A673 (cell line): Measurements from ENCODE around the gene HOXB3. TPM values are rescaled to one million over a fixed set of nuclear protein-coding genes. Genes with fewer than 3 reads are reported as not detected.

Source experiments
- BruUV-seq: library from RNA; stranded (reverse); fragments of 400-500 nt; replicated peaks from 2 replicates; lab custom pipeline; 2021; lab: Mats Ljungman, UMichigan
- CTCF ChIA-PET: fragments of 300-600 bp; sonication (Branson Sonifier 250); formaldehyde crosslinking; loops from one replicate; lab custom pipeline; 2022; ENCODE audit warnings: antibody characterized with exemption; lab: Charles Lee
- POLR2A ChIA-PET: fragments of 300-600 bp; sonication (Branson Sonifier 250); formaldehyde crosslinking; loops from one replicate; lab custom pipeline; 2022; ENCODE audit warnings: antibody characterized with exemption; ENCODE audit not compliant: low non-redundant PET; lab: Charles Lee
- DNase-seq: peaks from one replicate; pipeline ENCODE4 v3.0.0-alpha.2; 2015; ENCODE audit warnings: low spot score
- H3K27ac ChIP-seq: fragments of 200-600 bp; sonication (generic); 2 replicates; pipeline ENCODE4 v1.5.1; 2016; ENCODE audit warnings: mixed run types, low read depth, mild to moderate bottlenecking, mixed read lengths, antibody characterized with exemption, low read length; ENCODE audit not compliant: poor library complexity, severe bottlenecking
- H3K27me3 ChIP-seq: fragments of 200-600 bp; sonication (generic); replicated peaks from 2 replicates; pipeline ENCODE4 v1.6.1; 2017; ENCODE audit warnings: mixed run types, low read depth, mild to moderate bottlenecking, mixed read lengths, antibody characterized with exemption, low read length; ENCODE audit not compliant: insufficient read depth, poor library complexity
- H3K36me3 ChIP-seq: fragments of 200-600 bp; sonication (generic); 2 replicates; pipeline ENCODE4 v1.6.1; 2016; ENCODE audit warnings: mixed run types, mild to moderate bottlenecking, mixed read lengths, antibody characterized with exemption, low read length; ENCODE audit not compliant: insufficient read depth, poor library complexity, severe bottlenecking
- H3K4me1 ChIP-seq: fragments of 200-600 bp; sonication (generic); 2 replicates; pipeline ENCODE4 v1.6.1; 2017; ENCODE audit warnings: mixed run types, mild to moderate bottlenecking, mixed read lengths, antibody characterized with exemption, low read length; ENCODE audit not compliant: insufficient read depth, poor library complexity, severe bottlenecking
- H3K4me3 ChIP-seq: fragments of 200-600 bp; sonication (generic); 2 replicates; pipeline ENCODE4 v1.5.1; 2016; ENCODE audit warnings: low read depth, mixed run types, mild to moderate bottlenecking, mixed read lengths, low read length; ENCODE audit not compliant: poor library complexity, severe bottlenecking
- H3K9me3 ChIP-seq: fragments of 200-600 bp; sonication (generic); 2 replicates; pipeline ENCODE4 v1.6.1; 2016; ENCODE audit warnings: mixed run types, low read depth, mild to moderate bottlenecking, mixed read lengths, antibody characterized with exemption, low read length; ENCODE audit not compliant: poor library complexity, severe bottlenecking
- EZH2 ChIP-seq: fragments of 200-600 bp; sonication (generic); IDR thresholded peaks from 2 replicates; pipeline ENCODE4 v1.6.1; 2017; ENCODE audit warnings: borderline replicate concordance, low read depth, mild to moderate bottlenecking, mixed read lengths, antibody characterized with exemption, low read length; ENCODE audit not compliant: poor library complexity, severe bottlenecking
- intact Hi-C: fragments of 100-400 bp; cut with micrococcal nuclease; formaldehyde crosslinking; loops from one replicate; pipeline ENCODE4 v1.10.0; 2022; ENCODE audit not compliant: unreplicated experiment
- total RNA-seq: library from RNA; stranded (reverse); gene quantifications from 2 replicates; pipeline ENCODE4 v1.2.3, GENCODE V29; 2021
- TF ChIP-seq, protein P1 (sequence below): fragments of 300-800, 200-600 bp; sonication (generic); conservative IDR thresholded peaks from 2 replicates; pipeline ENCODE4 v1.5.1; 2017; ENCODE audit warnings: low read depth, mild to moderate bottlenecking, antibody characterized with exemption, low read length, moderate library complexity, mixed read lengths

HOXB3 gene
- total RNA-seq, 1 experiment from 2014 or later: 40.7 TPM

DNA sequence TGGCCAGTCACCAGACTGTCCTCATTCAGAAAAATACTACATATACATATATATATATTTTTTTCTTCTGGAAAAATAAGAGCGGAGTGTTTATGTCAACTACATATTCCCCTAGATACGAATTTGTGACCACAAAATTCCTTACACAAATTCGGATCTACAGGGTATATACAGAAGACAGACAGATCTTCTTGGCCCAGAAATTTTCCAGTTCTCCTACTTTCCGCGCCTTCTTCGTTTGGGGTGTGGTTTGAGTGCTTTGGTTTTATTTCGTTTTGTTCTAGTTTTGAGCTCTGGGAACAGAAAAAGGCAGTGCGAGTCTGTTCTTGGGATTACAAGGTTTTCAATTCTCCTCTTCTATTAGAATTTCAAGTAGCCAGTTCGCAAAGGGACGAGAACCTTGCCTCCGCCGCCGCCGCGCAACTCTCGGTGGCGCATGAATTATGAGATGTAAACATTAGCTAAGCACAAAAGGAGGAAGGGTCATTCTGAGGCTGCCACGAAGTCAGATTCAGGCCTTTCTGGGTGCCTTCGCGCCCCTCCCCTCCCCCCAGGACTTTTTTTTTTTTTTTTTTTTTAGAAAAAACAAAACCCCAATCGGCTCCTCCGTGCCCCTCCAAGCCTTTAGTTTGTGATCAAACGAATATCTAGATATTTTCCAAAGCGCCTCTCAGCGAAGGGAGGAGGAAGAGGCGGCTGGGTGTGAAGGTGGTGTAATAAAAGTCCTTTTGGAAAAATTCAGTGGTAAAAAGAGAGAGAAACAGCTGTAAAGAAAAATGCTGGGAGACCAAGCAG, 10.1 kb downstream of the HOXB3 start:
- ChIA-PET POLR2A (no interaction called here), CTCF (no interaction called here)
- Histone ChIP-seq H3K4me1 (peaks cover 36% of the 10 kb centered on the region), H3K36me3 (no peaks in the 10 kb centered on the region), H3K4me3 (no peak overlapping the region), H3K27me3 (no peaks in the 10 kb centered on the region), H3K27ac (no peak overlapping the region), H3K9me3 (no peaks in the 10 kb centered on the region)
- TF ChIP-seq EZH2: no peak
- TF ChIP-seq, protein P1, sequence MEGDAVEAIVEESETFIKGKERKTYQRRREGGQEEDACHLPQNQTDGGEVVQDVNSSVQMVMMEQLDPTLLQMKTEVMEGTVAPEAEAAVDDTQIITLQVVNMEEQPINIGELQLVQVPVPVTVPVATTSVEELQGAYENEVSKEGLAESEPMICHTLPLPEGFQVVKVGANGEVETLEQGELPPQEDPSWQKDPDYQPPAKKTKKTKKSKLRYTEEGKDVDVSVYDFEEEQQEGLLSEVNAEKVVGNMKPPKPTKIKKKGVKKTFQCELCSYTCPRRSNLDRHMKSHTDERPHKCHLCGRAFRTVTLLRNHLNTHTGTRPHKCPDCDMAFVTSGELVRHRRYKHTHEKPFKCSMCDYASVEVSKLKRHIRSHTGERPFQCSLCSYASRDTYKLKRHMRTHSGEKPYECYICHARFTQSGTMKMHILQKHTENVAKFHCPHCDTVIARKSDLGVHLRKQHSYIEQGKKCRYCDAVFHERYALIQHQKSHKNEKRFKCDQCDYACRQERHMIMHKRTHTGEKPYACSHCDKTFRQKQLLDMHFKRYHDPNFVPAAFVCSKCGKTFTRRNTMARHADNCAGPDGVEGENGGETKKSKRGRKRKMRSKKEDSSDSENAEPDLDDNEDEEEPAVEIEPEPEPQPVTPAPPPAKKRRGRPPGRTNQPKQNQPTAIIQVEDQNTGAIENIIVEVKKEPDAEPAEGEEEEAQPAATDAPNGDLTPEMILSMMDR: no peak
- BruUV-seq: no TSS peak
- intact Hi-C loops: no loop called here
- DNase-seq: no peak

DNA sequence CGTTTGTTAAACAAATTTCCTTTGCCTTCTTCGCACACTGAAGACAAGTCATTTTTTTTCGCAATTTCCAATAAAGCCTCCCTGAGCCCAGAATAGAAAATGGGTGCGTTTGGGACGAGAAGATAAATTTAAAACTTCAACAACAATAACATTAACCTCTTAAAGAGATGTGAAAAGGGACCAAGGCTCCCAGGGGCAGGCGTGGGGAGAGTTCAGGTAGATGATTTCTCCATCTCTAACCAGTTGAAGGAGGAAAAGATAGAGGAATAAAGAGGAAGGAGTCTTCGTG, 10.6 kb downstream of the HOXB3 start:
- Histone ChIP-seq H3K27me3 (no peaks in the 10 kb centered on the region), H3K4me3 (no peak overlapping the region), H3K27ac (no peak overlapping the region), H3K36me3 (no peaks in the 10 kb centered on the region), H3K9me3 (no peaks in the 10 kb centered on the region), H3K4me1 (peaks cover 36% of the 10 kb centered on the region)
- intact Hi-C loops: no loop called here
- POLR2A ChIA-PET: no interaction called here
- no peak for DNase-seq
- no peak for TF ChIP-seq EZH2
- TF ChIP-seq, protein P1: no peak
- no TSS peak for BruUV-seq
- CTCF ChIA-PET: no interaction called here

DNA sequence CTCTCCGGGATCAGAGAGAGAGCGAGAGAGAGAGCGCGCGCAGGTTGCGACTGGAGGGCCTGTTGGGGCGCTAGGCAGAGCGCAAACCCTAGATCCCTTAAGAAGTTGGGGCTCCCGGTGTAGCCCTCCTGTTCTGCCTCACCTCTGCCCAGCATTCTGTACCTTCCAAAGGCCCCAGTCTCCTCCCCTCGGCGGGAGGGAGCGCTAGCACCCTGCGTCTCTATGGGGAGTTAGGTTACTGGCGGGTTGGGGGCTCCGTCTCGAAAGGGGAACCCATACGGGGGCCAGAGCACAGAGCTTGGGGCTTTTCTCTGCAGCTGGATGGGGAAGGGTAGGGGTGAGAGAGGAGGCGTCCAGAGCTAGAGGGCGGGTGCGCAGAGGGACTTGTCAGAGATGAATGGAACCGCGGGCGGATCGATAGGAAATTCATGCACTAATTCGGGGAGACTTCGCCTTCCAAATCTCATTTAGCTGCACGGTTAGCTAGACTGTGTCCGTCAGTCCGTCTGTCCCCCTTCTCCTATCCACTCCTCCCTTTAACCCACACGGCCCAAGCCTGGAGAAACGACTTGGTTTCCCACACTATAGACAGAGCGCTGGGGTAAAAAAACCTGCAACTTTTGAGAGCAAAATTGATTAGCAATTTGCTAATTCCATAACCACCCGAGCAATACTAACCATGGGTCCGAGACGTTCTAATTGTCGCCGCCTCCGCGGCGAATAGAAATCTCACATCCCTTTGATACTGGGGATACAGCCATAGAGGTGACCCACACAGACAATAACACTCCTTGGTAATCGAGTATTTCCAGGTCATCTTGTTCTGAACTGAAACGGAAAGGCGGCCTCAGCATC, 11.2 kb downstream of the HOXB3 start:
- Histone ChIP-seq H3K27ac (peak overlapping the region; percentile 79), H3K27me3 (no peaks in the 10 kb centered on the region), H3K4me1 (peaks cover 36% of the 10 kb centered on the region), H3K4me3 (peak overlapping the region; percentile 57), H3K9me3 (no peaks in the 10 kb centered on the region), H3K36me3 (no peaks in the 10 kb centered on the region)
- CTCF ChIA-PET: interaction anchor here (0.6 kb wide), 1 partner anchor 9 kb away, joined by 3 read pairs; no protein-coding TSS in a partner anchor
- no peak for TF ChIP-seq EZH2
- TF ChIP-seq, protein P1: no peak
- no TSS peak for BruUV-seq
- intact Hi-C loops: no loop called here
- DNase-seq: no peak
- POLR2A ChIA-PET: no interaction called here
